Activated CD8-positive, alpha-beta memory T cell treated with anti-CD3 and anti-CD28 coated beads for 36 hours (primary cell): ENCODE data around the gene PSAP. TPM values are rescaled to one million over a fixed set of nuclear protein-coding genes. Genes with fewer than 3 reads are reported as not detected.

Experiments used
- CTCF ChIA-PET: fragments of 350-600 bp; sonication (Branson Sonifier 250); formaldehyde crosslinking; loops from one replicate; lab custom pipeline; 2021; ENCODE audit warnings: antibody characterized with exemption; lab: Charles Lee
- POLR2A ChIA-PET: fragments of 350-600 bp; sonication (Branson Sonifier 250); formaldehyde crosslinking; loops from one replicate; lab custom pipeline; 2021; ENCODE audit warnings: antibody characterized with exemption; lab: Charles Lee
- total RNA-seq, 2 experiments: library from RNA; stranded (reverse); gene quantifications; one replicate each; pipeline ENCODE4 v1.2.3, GENCODE V29; 2021

PSAP gene
- total RNA-seq, 2 experiments from 2014 or later, result 99.0 to 102 TPM

GRCh38 chr10:71805776-71806703, 45.0 kb downstream of the PSAP start:
- POLR2A ChIA-PET, result interaction anchor here (0.6 kb wide), 1 partner anchor 136 kb away, joined by 3 read pairs; no protein-coding TSS in a partner anchor
- CTCF ChIA-PET, result interaction anchor here (1.5 kb wide), 1 partner anchor 109 kb away, joined by 3 read pairs; no protein-coding TSS in a partner anchor

DNA sequence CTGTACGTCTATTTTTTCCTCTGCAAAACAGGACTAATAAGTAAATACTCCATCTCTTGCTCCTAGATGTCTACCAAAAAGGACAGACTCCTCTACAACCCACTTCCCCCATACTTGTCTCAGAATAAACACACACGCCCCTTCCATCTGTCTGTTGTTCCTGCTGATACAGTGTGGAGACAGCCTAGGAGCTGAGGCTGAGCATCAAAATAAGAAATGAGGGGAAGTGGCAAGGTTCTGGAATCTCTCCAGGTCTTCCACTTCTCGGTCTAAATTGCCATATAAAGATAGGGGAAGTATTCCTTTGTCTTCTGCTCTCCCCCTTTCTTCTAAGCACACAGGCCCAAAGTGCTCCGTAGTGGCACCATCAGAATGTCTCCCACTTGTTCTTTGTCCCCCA, 47.0 kb downstream of the PSAP start:
- POLR2A ChIA-PET, result interaction anchor here (0.7 kb wide), 1 partner anchor 180 kb away, joined by 4 read pairs; no protein-coding TSS in a partner anchor
- CTCF ChIA-PET, result interaction anchor here (0.7 kb wide), 1 partner anchor 8 kb away, joined by 4 read pairs; no protein-coding TSS in a partner anchor

DNA sequence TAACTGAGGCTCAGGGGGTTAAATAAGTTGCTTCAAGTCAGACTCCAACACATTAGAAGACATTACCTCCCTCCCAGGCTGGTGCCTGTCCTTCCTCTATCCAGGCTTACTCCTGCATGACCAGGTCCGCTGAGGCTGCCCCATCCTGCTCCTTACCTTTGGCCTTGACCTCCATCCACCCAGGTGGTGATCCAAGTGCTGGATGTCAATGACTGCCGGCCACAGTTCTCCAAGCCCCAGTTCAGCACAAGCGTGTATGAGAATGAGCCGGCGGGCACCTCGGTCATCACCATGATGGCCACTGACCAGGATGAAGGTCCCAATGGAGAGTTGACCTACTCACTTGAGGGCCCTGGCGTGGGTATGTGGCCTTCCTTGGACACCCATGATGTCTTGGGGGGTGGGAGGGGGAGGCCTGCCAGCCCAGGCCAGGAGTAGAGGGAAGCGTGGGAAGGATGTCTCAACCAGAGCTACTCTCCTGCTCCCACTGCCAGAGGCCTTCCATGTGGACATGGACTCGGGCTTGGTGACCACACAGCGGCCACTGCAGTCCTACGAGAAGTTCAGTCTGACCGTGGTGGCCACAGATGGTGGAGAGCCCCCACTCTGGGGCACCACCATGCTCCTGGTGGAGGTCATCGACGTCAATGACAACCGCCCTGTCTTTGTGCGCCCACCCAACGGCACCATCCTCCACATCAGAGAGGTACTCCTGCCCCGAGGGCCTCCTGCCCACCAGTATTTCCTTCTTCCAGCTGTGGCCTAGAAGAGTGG, 48.1 kb downstream of the PSAP start:
- ChIA-PET CTCF (interaction anchor here (0.7 kb wide), 1 partner anchor 97 kb away, joined by 6 read pairs; no protein-coding TSS in a partner anchor), POLR2A (interaction anchor here (0.7 kb wide), 1 partner anchor 179 kb away, joined by 4 read pairs; no protein-coding TSS in a partner anchor)

DNA sequence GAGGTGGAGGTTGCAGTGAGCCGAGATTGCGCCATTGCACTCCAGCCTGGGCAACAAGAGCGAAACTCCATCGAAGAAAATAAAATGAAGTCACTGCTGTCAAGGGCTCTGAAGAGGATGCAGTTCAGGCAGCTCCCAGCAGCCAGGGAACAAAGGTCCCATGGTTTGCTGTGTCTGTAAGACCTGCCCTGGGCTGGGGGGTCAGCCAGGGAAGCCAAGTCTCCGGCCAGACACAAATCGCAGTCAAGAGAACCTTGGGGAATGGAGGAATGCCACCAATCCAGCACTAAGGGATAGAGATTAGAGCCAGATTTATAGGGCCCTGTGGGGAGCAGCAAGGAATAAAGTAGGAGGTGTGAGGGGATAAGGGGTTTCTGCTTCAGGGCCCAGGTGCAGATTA, 48.8 kb downstream of the PSAP start:
- ChIA-PET POLR2A (no interaction called here), CTCF (no interaction called here)

- POLR2A ChIA-PET, result no interaction called here
- CTCF ChIA-PET, result no interaction called here
Observed at GRCh38 chr10:71801361-71801760, 49.7 kb downstream of the PSAP start.

GRCh38 chr10:71799608-71800453, 51.2 kb downstream of the PSAP start:
- CTCF ChIA-PET, result no interaction called here

GRCh38 chr10:71799112-71799511, 51.9 kb downstream of the PSAP start:
- CTCF ChIA-PET, result no interaction called here
- POLR2A ChIA-PET, result no interaction called here

More at GRCh38 chr10:71799608-71800453, 51.2 kb downstream of the PSAP start:
- POLR2A ChIA-PET, result no interaction called here

DNA sequence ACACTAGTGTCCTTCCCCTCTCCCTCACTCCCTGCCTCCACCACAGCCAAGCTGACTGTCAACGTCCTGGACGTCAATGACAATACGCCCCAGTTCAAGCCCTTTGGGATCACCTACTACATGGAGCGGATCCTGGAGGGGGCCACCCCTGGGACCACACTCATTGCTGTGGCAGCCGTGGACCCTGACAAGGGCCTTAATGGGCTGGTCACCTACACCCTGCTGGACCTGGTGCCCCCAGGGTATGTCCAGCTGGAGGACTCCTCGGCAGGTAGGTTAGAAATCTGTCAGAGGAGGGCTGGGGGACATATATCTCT, 52.8 kb downstream of the PSAP start:
- ChIA-PET POLR2A (no interaction called here), CTCF (no interaction called here)

DNA sequence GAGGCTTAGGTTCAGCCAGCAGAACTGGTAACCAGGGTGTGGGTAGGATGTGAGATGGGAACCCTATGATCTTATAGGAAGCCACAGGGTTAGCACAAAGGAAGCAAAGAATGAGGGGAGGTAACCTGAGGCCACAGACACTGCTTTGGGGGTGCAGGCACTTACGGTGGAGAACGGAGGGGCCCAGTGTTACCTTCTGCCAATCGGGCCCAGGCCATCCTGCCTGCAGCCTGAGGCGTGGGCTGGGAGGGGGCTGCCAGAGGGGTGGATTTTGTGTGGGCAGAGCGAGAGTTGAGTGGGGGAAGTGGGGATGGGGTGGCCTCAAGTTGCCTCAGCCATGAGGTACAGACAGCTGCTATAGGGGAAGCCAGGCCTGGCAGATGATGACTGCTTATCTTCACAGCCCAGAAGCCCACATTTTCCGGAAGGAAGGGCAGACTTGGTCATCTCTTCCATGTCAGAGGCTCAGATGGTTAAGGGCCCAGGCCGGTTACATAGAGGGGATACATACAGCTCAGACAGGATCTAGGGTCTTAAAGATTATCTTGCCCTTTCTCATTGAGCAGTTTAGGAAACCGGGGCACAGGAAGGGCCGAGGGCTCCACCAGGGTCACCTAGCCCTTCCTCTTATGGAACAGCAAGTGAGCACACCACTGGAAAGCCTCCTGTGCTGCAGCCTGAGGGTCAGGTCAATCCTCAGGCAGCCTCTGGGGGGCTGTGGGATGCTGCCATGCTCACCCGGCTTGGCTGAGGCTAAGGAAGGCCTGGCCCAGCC, 53.3 kb downstream of the PSAP start:
- ChIA-PET POLR2A (no interaction called here), CTCF (no interaction called here)

GRCh38 chr10:71796749-71797405, 54.2 kb downstream of the PSAP start:
- POLR2A ChIA-PET, result no interaction called here
- CTCF ChIA-PET, result interaction anchor here (0.6 to 0.7 kb wide), 2 partner anchors 100 to 101 kb away, joined by 3 read pairs; no protein-coding TSS in a partner anchor

DNA sequence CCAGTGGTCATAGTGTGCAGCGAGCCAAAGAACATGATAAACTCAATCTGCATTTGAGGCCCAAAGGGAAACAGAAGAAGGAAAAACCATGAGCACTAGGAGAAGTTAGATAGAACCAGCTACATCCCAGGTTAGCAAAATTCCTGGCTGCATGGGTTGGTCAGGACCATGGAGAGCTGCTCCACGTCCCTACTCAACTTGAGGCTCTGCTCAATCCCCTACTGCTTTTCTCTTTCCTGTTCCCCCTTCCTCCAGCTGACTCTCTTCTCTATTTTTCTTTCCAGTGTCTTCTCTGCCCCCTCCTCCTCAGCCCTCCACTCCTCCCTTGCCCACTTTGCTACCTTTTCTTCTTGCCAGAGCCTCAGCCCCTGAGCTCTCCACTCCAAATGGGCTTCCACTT, 55.8 kb downstream of the PSAP start:
- ChIA-PET CTCF (no interaction called here), POLR2A (no interaction called here)

DNA sequence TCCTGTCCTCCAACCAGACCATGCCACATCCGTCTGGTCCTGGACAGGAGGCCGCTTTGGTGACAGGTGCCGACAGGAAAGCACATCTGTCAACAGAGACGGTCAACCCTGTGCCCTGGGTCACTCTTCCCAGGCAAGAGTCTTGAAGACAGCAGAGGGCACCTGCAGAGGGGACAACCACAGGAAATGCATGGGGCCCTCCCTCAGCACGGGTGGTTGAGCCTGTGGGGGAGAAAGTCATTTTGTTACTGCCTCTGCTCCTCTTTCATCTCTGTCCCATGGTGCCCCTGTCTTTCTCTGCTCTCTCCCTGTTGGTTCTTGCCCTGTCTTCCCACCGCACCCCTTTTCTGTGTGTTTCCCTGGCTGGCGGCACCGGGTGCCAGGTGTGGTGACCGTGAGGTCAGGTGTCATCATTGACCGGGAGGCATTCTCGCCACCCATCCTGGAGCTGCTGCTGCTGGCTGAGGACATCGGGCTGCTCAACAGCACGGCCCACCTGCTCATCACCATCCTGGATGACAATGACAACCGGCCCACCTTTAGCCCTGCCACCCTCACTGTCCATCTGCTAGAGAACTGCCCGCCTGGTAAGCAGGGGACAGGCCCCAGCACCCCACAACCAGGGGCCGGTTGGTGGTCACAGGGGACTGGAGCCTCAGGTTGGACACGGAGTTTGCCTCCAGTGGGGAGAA, 60.2 kb downstream of the PSAP start:
- POLR2A ChIA-PET, result no interaction called here

GRCh38 chr10:71789871-71790270, 61.2 kb downstream of the PSAP start:
- POLR2A ChIA-PET, result no interaction called here
- CTCF ChIA-PET, result no interaction called here

More for the DNA sequence above, 60.2 kb downstream of the PSAP start:
- CTCF ChIA-PET, result no interaction called here

GRCh38 chr10:71788954-71789353, 62.1 kb downstream of the PSAP start:
- POLR2A ChIA-PET, result no interaction called here
- CTCF ChIA-PET, result no interaction called here

- POLR2A ChIA-PET, result no interaction called here
- CTCF ChIA-PET, result no interaction called here
Observed at GRCh38 chr10:71784679-71785272, 66.3 kb downstream of the PSAP start.

DNA sequence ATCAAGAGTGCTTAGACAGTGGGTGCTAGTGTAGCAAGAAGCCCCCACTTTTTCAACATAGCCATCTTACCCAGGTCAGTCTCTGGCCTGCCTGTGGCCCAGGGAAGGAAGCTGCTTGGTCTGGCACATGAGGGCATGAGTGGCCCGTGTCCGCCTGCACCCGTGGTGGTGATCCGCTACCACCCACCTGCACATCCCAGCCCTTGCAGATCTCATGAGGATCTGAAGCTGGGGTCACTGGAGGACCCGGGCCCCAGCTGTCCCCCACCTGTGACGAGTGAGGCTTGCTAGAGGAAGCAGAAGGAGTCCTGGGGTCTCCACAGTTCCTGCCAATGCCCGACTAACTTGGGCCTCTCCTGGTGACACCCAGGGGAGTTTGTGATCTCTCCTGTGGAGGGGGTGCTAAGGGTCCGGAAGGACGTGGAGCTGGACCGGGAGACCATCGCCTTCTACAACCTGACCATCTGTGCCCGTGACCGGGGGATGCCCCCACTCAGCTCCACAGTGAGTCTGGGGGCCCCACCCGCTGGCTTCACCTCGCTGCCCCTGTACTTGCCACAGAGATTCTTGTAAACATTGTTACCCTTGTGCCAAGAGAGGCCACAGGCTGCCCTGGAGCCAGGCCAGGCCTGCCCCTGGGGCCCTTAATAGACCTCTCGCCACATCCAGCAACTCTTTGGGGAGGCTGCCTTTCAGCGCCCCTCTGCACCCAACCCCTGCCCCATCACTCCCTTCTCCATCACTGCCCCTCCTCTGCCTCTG, 67.0 kb downstream of the PSAP start:
- ChIA-PET CTCF (interaction anchor here (1.2 kb wide), 1 partner anchor 27 kb away, joined by 4 read pairs; no protein-coding TSS in a partner anchor), POLR2A (no interaction called here)
